ENCODE data around the gene CAPG. TPM values are rescaled to one million over a fixed set of nuclear protein-coding genes. Genes with fewer than 3 reads are reported as not detected.

The CAPG gene
- total and polyA plus RNA-seq, 9 of the 15 experiments (the other 6 are each of a cell fraction or from before 2014, with no cell fraction given), result 10.6 to 90.4 (median 56.0) TPM

DNA sequence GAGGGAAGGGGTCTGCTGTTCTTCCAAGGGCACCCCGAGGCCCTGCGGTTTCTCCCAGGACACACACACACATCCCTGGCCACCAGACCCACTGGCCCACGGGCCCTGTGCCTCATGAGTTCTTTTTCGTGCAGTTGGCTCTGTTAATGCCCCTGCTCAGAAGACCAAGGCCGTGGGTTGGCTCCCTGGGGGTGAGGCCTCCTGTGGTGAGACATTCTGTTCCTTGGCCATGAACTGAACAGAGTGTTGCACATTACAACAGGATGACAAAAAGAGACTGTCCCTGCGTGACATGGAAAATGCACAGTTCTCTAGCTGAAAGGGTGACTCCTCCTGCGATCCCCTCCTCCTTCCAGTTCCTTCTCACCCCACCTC is 39.0 kb upstream of the CAPG start:
- FAIRE-seq (no peak), ATAC-seq (no peak), DNase-seq (ENCODE audit: extremely low read depth in 1 of 4, low spot score in 3 of 4) (no peak)
- Histone ChIP-seq H3K9me3 (replicated peaks; ENCODE audit: control insufficient read depth, insufficient read depth, low read depth, low read length) (no peaks in the 10 kb centered on the region), H3K4me2 (ENCODE audit: insufficient read depth, low read length) (no peak overlapping the region), H3K9ac (ENCODE audit: insufficient read depth in 1 of 2, low read depth in 2 of 2, low read length in 2 of 2) (peak overlapping the region in 1 of 2 experiments; percentile 63; a peak in 1 of 4 replicates), H3K4me1 (replicated peaks in 1 of 2; ENCODE audit: control insufficient read depth in 2 of 2, insufficient read depth in 2 of 2, low read length in 2 of 2) (peaks cover 13 to 14% of the 10 kb centered on the region in 2 experiments; a peak in 4 of 5 replicates), H2AFZ (ENCODE audit: low read depth, low read length) (0 out of 2 replicates have a peak overlapping the region, but pooled peaks have one; percentile 7), H4K20me1 (replicated peaks; ENCODE audit: control insufficient read depth, insufficient read depth, low read length) (no peaks in the 10 kb centered on the region), H3K27ac (ENCODE audit: extremely low read depth, low read depth, low read length) (no peak overlapping the region), H3K4me3 (no peak overlapping the region), H3K79me2 (ENCODE audit: control insufficient read depth, insufficient read depth, low read length) (no peaks in the 10 kb centered on the region), H3K27me3 (ENCODE audit: control insufficient read depth in 2 of 2, insufficient read depth in 2 of 2, low read length in 2 of 2) (no peaks in the 10 kb centered on the region), H3K9me1 (ENCODE audit: control insufficient read depth, insufficient read depth, low read length) (no peaks in the 10 kb centered on the region), H3K36me3 (ENCODE audit: control insufficient read depth, insufficient read depth, low read length) (no peaks in the 10 kb centered on the region)
- WGBS (ENCODE audit: insufficient coverage, low coverage, missing lambda C conversion rate), result 65% methylated on average over 7 of the region's 7 CpGs
- no TSS peak for BruUV-seq (replicated peaks)
- in situ Hi-C loops (cut with MboI) (no loop called here), intact Hi-C loops (cut with micrococcal nuclease) (no loop called here)
- TF ChIP-seq KLF16 (IDR thresholded peaks at IDR 0.05) (no peak), TCFL5 (CRISPR knock-in tag; conservative IDR thresholded peaks at IDR 0.05) (no peak), ZNF586 (CRISPR knock-in tag; conservative IDR thresholded peaks at IDR 0.05) (no peak), PHF8 (IDR thresholded peaks at IDR 0.05; ENCODE audit: borderline replicate concordance, low read length) (no peak), ESRRA (IDR thresholded peaks at IDR 0.05; ENCODE audit: borderline replicate concordance, low read depth) (0 out of 2 replicates have a peak, but pooled peaks have one; percentile 33), FUS (optimal IDR thresholded peaks at IDR 0.05; ENCODE audit: low read depth, low read length) (no peak)
- ChIA-PET POLR2A (interaction anchor here (63.9 kb wide), 1 partner anchor 96 kb away, joined by 1576 read pairs; the partner anchor contains the start of gene MAT2A), CTCF (ENCODE audit: low intra/inter-chr PET ratio) (no interaction called here)
